D721Med (cell line): Measurements from ENCODE around the gene GSK3B.

Experiments used
- DNase-seq: peaks from one replicate; pipeline ENCODE4 v3.0.0; 2011; ENCODE audit warnings: low spot score; ENCODE audit not compliant: insufficient read length
- FAIRE-seq: peaks from 2 replicates; lab custom pipeline; 2011; peaks lifted over from hg19 to GRCh38; lab: Jason Lieb, UNC
- CTCF ChIP-seq: IDR thresholded peaks from 2 replicates; pipeline ENCODE4 v1.5.1; 2012; ENCODE audit warnings: mild to moderate bottlenecking, control low read depth; ENCODE audit not compliant: insufficient read depth; ENCODE audit errors: missing control alignments

The GSK3B gene

GRCh38 chr3:119967353-119968006, 126.8 kb downstream of the GSK3B start:
- no peak for DNase-seq
- FAIRE-seq = no peak
- TF ChIP-seq CTCF = no peak

GRCh38 chr3:119965692-119966091, 128.6 kb downstream of the GSK3B start:
- DNase-seq (no peak), FAIRE-seq (no peak)
- TF ChIP-seq CTCF = no peak

GRCh38 chr3:119964294-119964693, 130.0 kb downstream of the GSK3B start:
- no peak for FAIRE-seq
- TF ChIP-seq CTCF = no peak
- DNase-seq = no peak

GRCh38 chr3:119955972-119956371, 138.3 kb downstream of the GSK3B start:
- no peak for DNase-seq
- TF ChIP-seq CTCF = no peak
- FAIRE-seq = no peak

GRCh38 chr3:119950666-119951325, 143.5 kb downstream of the GSK3B start:
- TF ChIP-seq CTCF = no peak

GRCh38 chr3:119945291-119945690, 149.0 kb downstream of the GSK3B start:
- DNase-seq (no peak), FAIRE-seq (no peak)
- TF ChIP-seq CTCF = no peak

More at GRCh38 chr3:119950666-119951325, 143.5 kb downstream of the GSK3B start:
- FAIRE-seq (no peak), DNase-seq (no peak)

GRCh38 chr3:119944091-119944490, 150.2 kb downstream of the GSK3B start:
- TF ChIP-seq CTCF = no peak
- DNase-seq (no peak), FAIRE-seq (peak; percentile 60)
